ENCODE results near the gene CSK.
A peak's percentile ranks its signal among the peaks of the same experiment; 100 is the strongest.
"Not testable (repeated sequence)": the region's sequence is repeated elsewhere in the genome, so short reads cannot be mapped to it uniquely, and the experiment has no call there.

The CSK gene

DNA sequence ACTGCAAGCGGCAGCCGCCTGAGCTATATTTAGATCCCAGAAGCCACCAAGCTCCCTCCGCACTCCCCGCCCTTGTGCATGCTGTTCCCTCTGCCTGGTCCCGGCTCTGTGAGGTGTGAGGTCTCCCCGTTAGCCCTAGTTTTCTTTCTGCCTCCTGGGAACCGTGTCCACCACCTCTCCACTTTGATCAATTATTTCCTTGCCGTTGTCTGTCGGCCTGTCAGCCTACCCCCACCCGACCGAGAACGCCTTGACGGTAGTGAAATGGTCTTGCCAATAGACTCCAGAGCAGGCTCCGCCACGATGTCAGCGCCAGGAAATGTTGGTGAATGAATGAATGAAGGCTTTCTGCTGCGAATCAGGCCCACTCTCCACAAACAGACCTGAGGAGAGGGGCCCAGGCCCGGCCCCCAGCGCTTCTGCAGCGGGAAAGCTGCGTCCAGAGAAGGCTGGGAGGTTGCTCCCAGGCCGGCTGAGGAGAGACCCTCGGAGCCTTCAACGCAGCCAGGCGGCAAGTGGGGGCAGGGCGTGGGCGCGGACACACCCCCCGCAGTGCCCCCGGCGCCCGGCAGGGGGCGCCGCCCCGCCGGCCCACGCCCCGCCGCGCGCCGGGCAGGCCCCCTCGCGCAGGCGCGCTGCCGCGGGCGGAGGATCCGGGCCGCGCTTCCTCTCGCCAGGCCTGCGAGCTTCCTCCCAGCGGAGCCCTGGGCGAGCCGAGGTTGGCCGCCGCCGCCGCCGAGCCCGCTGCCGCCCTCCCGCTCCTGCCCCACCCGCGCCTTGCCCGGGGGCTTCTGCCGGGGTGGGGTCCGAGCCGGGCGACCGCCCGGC is at the start of gene CSK:
Gene CSK (plus strand): TSS at position 650 of the 828 bp plus-strand sequence. CDS start 16,218 bp downstream, outside the sequence.
- Histone ChIP-seq H3K4me1 (ENCODE audit: control insufficient read depth, insufficient read depth, low read length) (peaks cover 3% of the 10 kb centered on the region), H3K4me3 (ENCODE audit: low read length) (peak within 1 kb of the TSS; percentile 73; the same call in 1 of the 2 replicates), H3K27ac (ENCODE audit: low read length) (no peak within 1 kb of the TSS), H3K27me3 (ENCODE audit: control insufficient read depth, insufficient read depth, low read length) (no peaks in the 10 kb centered on the region), H3K9me3 (ENCODE audit: control insufficient read depth, insufficient read depth, low read length) (no peaks in the 10 kb centered on the region), H3K36me3 (ENCODE audit: control insufficient read depth, insufficient read depth, low read length) (no peaks in the 10 kb centered on the region)
- WGBS (ENCODE audit: insufficient coverage, insufficient read length) = no CpG with 5 or more reads among the region's 74 CpGs
- no peak for DNase-seq (ENCODE audit: low read depth, low spot score)

- WGBS (ENCODE audit: insufficient coverage, insufficient read length) = no CpG with 5 or more reads among the region's 5 CpGs
- Histone ChIP-seq H3K36me3 (ENCODE audit: control insufficient read depth, insufficient read depth, low read length) (no peaks in the 10 kb centered on the region), H3K4me1 (ENCODE audit: control insufficient read depth, insufficient read depth, low read length) (no peaks in the 10 kb centered on the region), H3K9me3 (ENCODE audit: control insufficient read depth, insufficient read depth, low read length) (no peaks in the 10 kb centered on the region), H3K27me3 (ENCODE audit: control insufficient read depth, insufficient read depth, low read length) (no peaks in the 10 kb centered on the region), H3K27ac (ENCODE audit: low read length) (no peak overlapping the region), H3K4me3 (ENCODE audit: low read length) (no peak overlapping the region)
- no peak for DNase-seq (ENCODE audit: low read depth, low spot score)
Observed at GRCh38 chr15:74732846-74733245, 49.0 kb upstream of the CSK start.

GRCh38 chr15:74733269-74733668 is 48.6 kb upstream of the CSK start:
- no peaks in the 10 kb centered on the region for H3K27me3 ChIP-seq (ENCODE audit: control insufficient read depth, insufficient read depth, low read length)
- no CpG with 5 or more reads among the region's 3 CpGs for WGBS (ENCODE audit: insufficient coverage, insufficient read length)
- DNase-seq (ENCODE audit: low read depth, low spot score) = no peak
- H3K27ac ChIP-seq (ENCODE audit: low read length) = no peak overlapping the region
- no peaks in the 10 kb centered on the region for H3K4me1 ChIP-seq (ENCODE audit: control insufficient read depth, insufficient read depth, low read length)
- no peaks in the 10 kb centered on the region for H3K36me3 ChIP-seq (ENCODE audit: control insufficient read depth, insufficient read depth, low read length)
- H3K4me3 ChIP-seq (ENCODE audit: low read length) = no peak overlapping the region
- no peaks in the 10 kb centered on the region for H3K9me3 ChIP-seq (ENCODE audit: control insufficient read depth, insufficient read depth, low read length)

DNA sequence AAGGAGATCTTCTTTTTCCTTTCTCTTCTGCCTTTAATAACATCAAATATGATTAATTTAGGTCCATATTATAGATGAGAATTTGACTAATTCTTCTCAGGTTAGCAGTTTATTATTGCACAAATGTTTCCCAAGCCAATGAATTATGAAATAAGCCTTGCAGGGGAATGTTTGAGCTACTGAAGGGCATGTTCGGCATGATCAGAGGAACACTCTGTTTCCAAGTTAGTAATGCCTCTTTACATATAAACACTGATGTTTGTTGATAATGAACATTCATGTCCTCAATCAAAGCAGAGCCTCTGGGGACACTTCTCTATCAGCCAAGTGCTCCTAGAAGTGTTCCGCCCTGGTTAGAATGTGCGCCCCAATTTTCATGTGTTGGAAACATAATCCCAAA is 46.6 kb upstream of the CSK start:
- no CpG with 5 or more reads among the region's 3 CpGs for WGBS (ENCODE audit: insufficient coverage, insufficient read length)
- Histone ChIP-seq H3K4me1 (ENCODE audit: control insufficient read depth, insufficient read depth, low read length) (no peaks in the 10 kb centered on the region), H3K4me3 (ENCODE audit: low read length) (no peak overlapping the region), H3K27me3 (ENCODE audit: control insufficient read depth, insufficient read depth, low read length) (no peaks in the 10 kb centered on the region), H3K9me3 (ENCODE audit: control insufficient read depth, insufficient read depth, low read length) (no peaks in the 10 kb centered on the region), H3K36me3 (ENCODE audit: control insufficient read depth, insufficient read depth, low read length) (no peaks in the 10 kb centered on the region), H3K27ac (ENCODE audit: low read length) (no peak overlapping the region)
- no peak for DNase-seq (ENCODE audit: low read depth, low spot score)

DNA sequence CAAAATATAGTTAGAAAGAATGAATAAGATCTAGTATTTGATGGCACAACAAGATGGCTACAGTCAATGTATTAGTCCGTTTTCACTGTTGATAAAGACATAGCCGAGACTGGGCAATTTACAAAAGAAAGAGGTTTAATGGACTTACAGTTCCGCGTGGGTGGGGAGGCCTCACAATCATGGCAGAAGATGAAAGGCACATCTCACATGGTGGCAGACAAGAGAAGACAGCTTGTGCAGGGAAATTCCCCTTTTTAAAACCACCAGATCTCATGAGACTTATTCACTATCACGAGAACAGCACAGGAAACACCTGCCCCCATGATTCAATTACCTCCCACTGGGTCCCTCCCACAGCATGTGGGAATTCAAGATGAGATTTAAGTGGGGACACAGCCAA is 43.6 kb upstream of the CSK start:
- not testable (repeated sequence) for H3K9me3 ChIP-seq (ENCODE audit: control insufficient read depth, insufficient read depth, low read length)
- WGBS (ENCODE audit: insufficient coverage, insufficient read length) = no CpG with 5 or more reads among the region's 5 CpGs

GRCh38 chr15:74742422-74742821 is 39.5 kb upstream of the CSK start:
- Histone ChIP-seq H3K9me3 (ENCODE audit: control insufficient read depth, insufficient read depth, low read length) (no peaks in the 10 kb centered on the region), H3K36me3 (ENCODE audit: control insufficient read depth, insufficient read depth, low read length) (no peaks in the 10 kb centered on the region), H3K4me3 (ENCODE audit: low read length) (no peak overlapping the region), H3K27me3 (ENCODE audit: control insufficient read depth, insufficient read depth, low read length) (no peaks in the 10 kb centered on the region), H3K4me1 (ENCODE audit: control insufficient read depth, insufficient read depth, low read length) (no peaks in the 10 kb centered on the region), H3K27ac (ENCODE audit: low read length) (no peak overlapping the region)
- no peak for DNase-seq (ENCODE audit: low read depth, low spot score)
- WGBS (ENCODE audit: insufficient coverage, insufficient read length) = no CpG with 5 or more reads among the region's 5 CpGs

More for the DNA sequence above, 43.6 kb upstream of the CSK start:
- not testable (repeated sequence) for H3K4me1 ChIP-seq (ENCODE audit: control insufficient read depth, insufficient read depth, low read length); H3K27me3 ChIP-seq (ENCODE audit: control insufficient read depth, insufficient read depth, low read length); H3K27ac ChIP-seq (ENCODE audit: low read length); H3K36me3 ChIP-seq (ENCODE audit: control insufficient read depth, insufficient read depth, low read length); DNase-seq (ENCODE audit: low read depth, low spot score); H3K4me3 ChIP-seq (ENCODE audit: low read length)

DNA sequence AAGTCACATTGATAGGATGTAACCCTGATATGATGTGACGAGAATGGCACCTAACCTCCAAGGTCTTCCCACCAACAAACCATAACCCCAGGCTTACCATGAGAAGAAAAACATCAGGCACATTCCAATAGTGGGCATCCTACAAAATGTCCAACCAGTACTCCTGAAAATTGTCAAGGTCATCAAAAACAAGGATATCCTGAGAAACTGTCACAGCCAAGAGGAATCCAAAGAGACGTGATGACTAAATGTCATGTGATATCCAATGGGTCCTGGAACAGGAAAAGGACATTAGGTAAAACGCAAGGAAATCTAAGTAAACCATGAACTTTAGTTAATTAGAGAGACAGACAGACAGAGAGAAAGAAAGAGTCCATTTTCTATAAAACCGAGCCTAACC is 35.5 kb upstream of the CSK start:
- Histone ChIP-seq H3K27ac (ENCODE audit: low read length) (no peak overlapping the region), H3K4me1 (ENCODE audit: control insufficient read depth, insufficient read depth, low read length) (no peaks in the 10 kb centered on the region), H3K4me3 (ENCODE audit: low read length) (no peak overlapping the region), H3K27me3 (ENCODE audit: control insufficient read depth, insufficient read depth, low read length) (no peaks in the 10 kb centered on the region), H3K9me3 (ENCODE audit: control insufficient read depth, insufficient read depth, low read length) (no peaks in the 10 kb centered on the region), H3K36me3 (ENCODE audit: control insufficient read depth, insufficient read depth, low read length) (no peaks in the 10 kb centered on the region)
- WGBS (ENCODE audit: insufficient coverage, insufficient read length) = no CpG with 5 or more reads among the region's 4 CpGs
- no peak for DNase-seq (ENCODE audit: low read depth, low spot score)

GRCh38 chr15:74748322-74748946 is 33.4 kb upstream of the CSK start, which contains the start of gene CYP1A2:
Gene CYP1A2, plus strand, starts transcription at chr15:74748845. Its CDS starts 894 bp downstream, at chr15:74749739.
- no CpG with 5 or more reads among the region's 3 CpGs for WGBS (ENCODE audit: insufficient coverage, insufficient read length)
- no peak for DNase-seq (ENCODE audit: low read depth, low spot score)
- H3K27me3 ChIP-seq (ENCODE audit: control insufficient read depth, insufficient read depth, low read length) = no peaks in the 10 kb centered on the region
- no peaks in the 10 kb centered on the region for H3K9me3 ChIP-seq (ENCODE audit: control insufficient read depth, insufficient read depth, low read length)
- H3K27ac ChIP-seq (ENCODE audit: low read length) = no peak within 1 kb of the TSS
- H3K4me1 ChIP-seq (ENCODE audit: control insufficient read depth, insufficient read depth, low read length) = no peaks in the 10 kb centered on the region
- H3K4me3 ChIP-seq (ENCODE audit: low read length) = no peak within 1 kb of the TSS
- no peaks in the 10 kb centered on the region for H3K36me3 ChIP-seq (ENCODE audit: control insufficient read depth, insufficient read depth, low read length)

DNA sequence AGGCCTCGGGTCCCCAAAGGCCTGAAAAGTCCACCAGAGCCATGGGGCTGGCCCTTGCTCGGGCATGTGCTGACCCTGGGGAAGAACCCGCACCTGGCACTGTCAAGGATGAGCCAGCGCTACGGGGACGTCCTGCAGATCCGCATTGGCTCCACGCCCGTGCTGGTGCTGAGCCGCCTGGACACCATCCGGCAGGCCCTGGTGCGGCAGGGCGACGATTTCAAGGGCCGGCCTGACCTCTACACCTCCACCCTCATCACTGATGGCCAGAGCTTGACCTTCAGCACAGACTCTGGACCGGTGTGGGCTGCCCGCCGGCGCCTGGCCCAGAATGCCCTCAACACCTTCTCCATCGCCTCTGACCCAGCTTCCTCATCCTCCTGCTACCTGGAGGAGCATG is 32.0 kb upstream of the CSK start:
- Histone ChIP-seq H3K27ac (ENCODE audit: low read length) (no peak overlapping the region), H3K27me3 (ENCODE audit: control insufficient read depth, insufficient read depth, low read length) (no peaks in the 10 kb centered on the region), H3K4me3 (ENCODE audit: low read length) (no peak overlapping the region), H3K36me3 (ENCODE audit: control insufficient read depth, insufficient read depth, low read length) (no peaks in the 10 kb centered on the region), H3K9me3 (ENCODE audit: control insufficient read depth, insufficient read depth, low read length) (no peaks in the 10 kb centered on the region), H3K4me1 (ENCODE audit: control insufficient read depth, insufficient read depth, low read length) (no peaks in the 10 kb centered on the region)
- DNase-seq (ENCODE audit: low read depth, low spot score) = no peak
- no CpG with 5 or more reads among the region's 20 CpGs for WGBS (ENCODE audit: insufficient coverage, insufficient read length)

DNA sequence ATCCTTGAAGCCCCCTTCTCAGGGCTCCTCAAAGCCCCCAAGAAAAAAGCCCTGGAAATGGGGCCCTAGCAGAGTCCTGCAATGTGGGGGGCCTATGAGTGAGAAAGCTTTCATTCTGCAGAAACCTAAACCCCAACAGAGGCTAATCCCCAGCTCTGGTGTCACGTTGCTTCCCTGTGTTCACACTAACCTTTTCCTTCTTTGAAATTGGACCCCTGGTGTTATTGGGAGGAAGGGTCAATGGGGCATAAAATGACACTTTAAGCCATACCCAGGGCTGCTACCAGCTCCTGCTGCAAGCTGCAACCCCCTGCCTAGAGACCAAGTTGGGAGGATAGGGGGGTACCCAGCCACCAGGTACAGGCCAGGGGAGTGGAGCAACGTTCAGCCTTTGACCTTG is 31.1 kb upstream of the CSK start:
- Histone ChIP-seq H3K36me3 (ENCODE audit: control insufficient read depth, insufficient read depth, low read length) (no peaks in the 10 kb centered on the region), H3K4me3 (ENCODE audit: low read length) (no peak overlapping the region), H3K27ac (ENCODE audit: low read length) (no peak overlapping the region), H3K9me3 (ENCODE audit: control insufficient read depth, insufficient read depth, low read length) (no peaks in the 10 kb centered on the region), H3K27me3 (ENCODE audit: control insufficient read depth, insufficient read depth, low read length) (no peaks in the 10 kb centered on the region), H3K4me1 (ENCODE audit: control insufficient read depth, insufficient read depth, low read length) (no peaks in the 10 kb centered on the region)
- no CpG with 5 or more reads among the region's 2 CpGs for WGBS (ENCODE audit: insufficient coverage, insufficient read length)
- no peak for DNase-seq (ENCODE audit: low read depth, low spot score)
